GM19467 (cell line): ENCODE data around the gene MEGF9.

ENCODE experiments used
- ATAC-seq: cut with Tn5 transposase; IDR thresholded peaks from one replicate; pipeline ENCODE4 v1.9.1; 2021; ENCODE audit warnings: mild to moderate bottlenecking, moderate library complexity; ENCODE audit not compliant: unreplicated experiment

MEGF9 gene

GRCh38 chr9:120627073-120627472, 87.2 kb downstream of the MEGF9 start:
- ATAC-seq = no peak

- ATAC-seq = no peak
These were observed 87.8 kb downstream of the MEGF9 start for GRCh38 chr9:120626512-120626911.

GRCh38 chr9:120625222-120625621, 89.0 kb downstream of the MEGF9 start:
- ATAC-seq = no peak

GRCh38 chr9:120622790-120623189, 91.5 kb downstream of the MEGF9 start:
- no peak for ATAC-seq

GRCh38 chr9:120621941-120622340, 92.3 kb downstream of the MEGF9 start:
- ATAC-seq = no peak

GRCh38 chr9:120619751-120620655, 94.3 kb downstream of the MEGF9 start:
- no peak for ATAC-seq

- ATAC-seq = no peak
These were observed 97.0 kb downstream of the MEGF9 start for GRCh38 chr9:120616966-120617935.

GRCh38 chr9:120612218-120612617, 102.1 kb downstream of the MEGF9 start:
- no peak for ATAC-seq

- no peak for ATAC-seq
These were observed 102.6 kb downstream of the MEGF9 start for GRCh38 chr9:120611690-120612068.

GRCh38 chr9:120610975-120611689, 103.1 kb downstream of the MEGF9 start:
- no peak for ATAC-seq

- ATAC-seq = no peak
These were observed 104.6 kb downstream of the MEGF9 start for GRCh38 chr9:120609636-120610035.

GRCh38 chr9:120608421-120608820, 105.8 kb downstream of the MEGF9 start:
- ATAC-seq = no peak

- no peak for ATAC-seq
These were observed 110.7 kb downstream of the MEGF9 start for GRCh38 chr9:120603591-120603990.

- no peak for ATAC-seq
These were observed 111.3 kb downstream of the MEGF9 start for GRCh38 chr9:120603010-120603409.

- no peak for ATAC-seq
These were observed 120.4 kb downstream of the MEGF9 start for GRCh38 chr9:120593955-120594277.

- ATAC-seq = no peak
These were observed 120.9 kb downstream of the MEGF9 start for GRCh38 chr9:120593250-120593954.

- ATAC-seq = no peak
These were observed 122.1 kb downstream of the MEGF9 start for GRCh38 chr9:120592210-120592609.

GRCh38 chr9:120587328-120587727, 126.9 kb downstream of the MEGF9 start:
- no peak for ATAC-seq

GRCh38 chr9:120583958-120584369, 130.3 kb downstream of the MEGF9 start:
- peak; percentile 50 for ATAC-seq
